Right kidney (tissue), 1 donor: ENCODE measurements around the gene ATRNL1.

ENCODE experiments used
- DNase-seq: peaks from one replicate; pipeline ENCODE4 v3.0.0-alpha.2; 2016

Gene ATRNL1

GRCh38 chr10:115951242-115951641 lies 858.1 kb downstream of the ATRNL1 start:
- no peak for DNase-seq

DNA sequence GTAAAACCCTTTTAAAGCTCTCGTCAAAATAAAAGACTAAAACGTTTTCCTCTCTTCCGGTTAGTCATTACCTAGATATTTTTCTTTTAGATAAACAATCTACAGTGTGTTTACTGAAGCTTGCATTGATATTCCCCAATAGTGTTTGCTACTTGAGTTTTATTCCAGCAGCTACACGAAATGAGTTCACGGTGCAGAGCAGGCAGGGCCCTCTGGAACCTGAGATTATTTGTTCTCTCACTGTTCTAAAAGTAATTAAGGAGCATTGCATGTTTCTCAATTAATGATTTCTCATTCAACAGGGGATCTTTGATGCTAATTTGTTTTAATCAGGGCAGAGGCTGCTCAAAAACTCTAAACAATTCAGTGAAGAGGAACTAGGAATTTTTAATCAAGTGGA lies 860.1 kb downstream of the ATRNL1 start:
- no peak for DNase-seq

GRCh38 chr10:115953968-115954367 lies 860.8 kb downstream of the ATRNL1 start:
- no peak for DNase-seq

DNA sequence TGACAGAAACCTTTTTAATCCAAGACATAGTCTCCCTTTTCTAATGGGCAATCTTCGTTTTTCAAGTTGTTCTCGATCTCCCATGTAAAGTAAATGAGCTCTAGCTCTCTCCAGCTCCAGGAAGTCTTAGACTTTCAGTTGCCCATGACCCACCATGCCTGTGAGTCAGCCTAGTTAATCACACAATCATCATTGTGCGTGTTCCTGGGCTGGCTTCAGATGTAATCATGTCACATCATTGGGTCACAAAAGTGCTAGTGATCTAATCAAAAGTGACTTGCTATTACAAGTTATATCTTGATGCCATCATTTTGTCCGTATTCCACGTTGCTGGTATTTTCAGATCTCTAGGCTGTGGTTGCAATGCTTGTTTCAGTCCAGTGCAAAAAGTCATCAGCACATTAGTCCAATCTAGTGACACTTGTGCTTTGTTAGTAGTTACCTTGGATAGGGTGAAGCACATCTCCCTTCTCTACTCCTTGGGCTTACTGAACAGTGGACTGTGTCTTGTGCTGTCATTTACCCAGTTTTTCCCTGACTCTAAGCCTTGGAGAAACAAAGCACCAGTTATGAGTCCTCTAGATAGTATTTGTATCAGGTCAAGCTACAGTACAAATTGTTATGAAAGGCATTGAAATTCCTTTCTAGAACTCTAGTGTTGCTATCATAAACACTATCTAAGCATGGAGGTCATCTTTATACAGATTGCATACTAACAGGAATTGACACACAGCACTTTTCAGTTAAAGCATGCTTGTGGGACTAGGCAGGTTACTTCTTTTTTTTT lies 863.3 kb downstream of the ATRNL1 start:
- no peak for DNase-seq

DNA sequence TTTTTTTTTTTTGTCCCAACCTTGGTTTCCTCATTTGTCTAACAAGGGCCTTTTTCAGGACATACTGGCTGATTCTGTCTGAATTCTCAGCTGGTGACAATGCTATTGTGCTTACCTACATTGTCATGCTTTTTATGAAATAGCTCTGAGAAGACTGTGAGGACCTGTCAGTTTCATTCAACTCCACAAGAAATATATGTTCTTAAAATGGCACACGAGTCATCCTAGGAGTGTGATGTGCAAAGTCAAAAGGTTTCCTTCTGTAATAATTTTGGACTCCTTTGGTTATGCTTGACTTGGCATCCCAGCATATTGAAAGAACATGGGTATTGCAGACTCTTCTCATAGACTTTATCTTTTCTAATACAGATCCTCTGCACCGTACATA lies 863.8 kb downstream of the ATRNL1 start:
- no peak for DNase-seq

- no peak for DNase-seq
These were observed 864.7 kb downstream of the ATRNL1 start for GRCh38 chr10:115957786-115958442.

GRCh38 chr10:115963848-115964247 lies 870.7 kb downstream of the ATRNL1 start:
- no peak for DNase-seq

DNA sequence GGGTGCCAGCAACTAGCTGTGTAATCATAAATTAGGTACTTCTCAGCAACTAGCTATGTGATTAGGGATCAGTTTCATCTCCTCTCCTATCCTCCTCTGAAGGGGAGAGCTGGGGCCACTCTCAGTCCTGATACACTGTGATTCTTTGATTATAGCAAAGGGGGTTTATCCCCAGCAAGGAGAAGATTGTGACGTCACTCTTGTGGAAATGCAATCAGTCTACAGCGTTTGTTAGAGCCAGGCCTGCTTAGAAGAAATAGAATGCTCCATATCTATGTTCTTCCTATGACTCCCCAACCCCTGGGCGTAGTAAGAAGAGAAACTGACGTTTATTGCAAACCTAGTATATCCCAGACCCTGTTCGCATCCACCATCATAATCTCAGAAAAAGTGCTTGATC lies 871.7 kb downstream of the ATRNL1 start:
- DNase-seq: no peak

- no peak for DNase-seq
These were observed 872.2 kb downstream of the ATRNL1 start for GRCh38 chr10:115965376-115965775.

GRCh38 chr10:115968236-115968635 lies 875.1 kb downstream of the ATRNL1 start:
- no peak for DNase-seq

DNA sequence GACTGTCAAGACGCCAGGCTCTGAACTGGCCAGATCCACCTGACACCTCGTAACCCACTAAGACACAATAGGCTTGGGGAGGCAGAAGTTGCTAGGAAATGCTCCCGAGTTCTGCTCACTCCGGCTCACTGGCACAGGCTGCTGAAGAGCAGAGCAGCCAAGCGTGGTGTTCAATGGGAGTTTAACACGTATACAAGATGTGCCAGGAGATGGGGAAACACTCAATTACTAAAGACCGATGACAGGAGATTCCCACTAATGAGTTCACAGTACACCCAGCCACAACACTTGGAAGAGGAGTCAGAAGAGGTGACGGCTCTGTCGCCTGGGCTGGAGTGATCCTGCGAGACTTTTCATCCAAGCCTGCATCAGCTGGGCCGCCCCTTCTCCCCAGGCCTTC lies 876.4 kb downstream of the ATRNL1 start:
- peak; percentile 42 for DNase-seq

- DNase-seq: no peak
These were observed 878.8 kb downstream of the ATRNL1 start for GRCh38 chr10:115971921-115972320.

GRCh38 chr10:115972426-115972825 lies 879.3 kb downstream of the ATRNL1 start:
- DNase-seq: no peak

DNA sequence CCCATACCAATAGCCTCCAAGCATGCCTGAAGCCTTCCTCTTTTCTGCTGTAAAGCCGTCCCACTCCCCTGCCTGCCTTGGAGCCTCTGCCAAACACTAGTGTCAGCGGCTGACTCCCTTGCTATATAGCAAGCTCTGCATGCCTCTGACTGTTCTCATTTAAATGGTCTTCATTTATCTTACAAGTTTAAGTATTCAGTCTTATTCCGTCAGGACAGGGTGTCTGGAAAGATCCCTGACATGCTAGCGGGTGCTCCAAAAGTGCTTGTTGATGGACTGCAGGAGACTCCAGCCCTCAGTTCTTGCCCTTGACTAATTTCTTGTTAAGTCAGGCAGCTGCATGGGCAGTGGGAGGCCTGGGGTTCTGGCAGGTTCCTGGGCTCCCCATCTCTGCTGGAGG lies 881.2 kb downstream of the ATRNL1 start:
- no peak for DNase-seq

GRCh38 chr10:115974816-115975430 lies 881.8 kb downstream of the ATRNL1 start:
- DNase-seq: no peak

- no peak for DNase-seq
These were observed 882.3 kb downstream of the ATRNL1 start for GRCh38 chr10:115975506-115975905.

GRCh38 chr10:115976342-115976741 lies 883.2 kb downstream of the ATRNL1 start:
- DNase-seq: no peak

DNA sequence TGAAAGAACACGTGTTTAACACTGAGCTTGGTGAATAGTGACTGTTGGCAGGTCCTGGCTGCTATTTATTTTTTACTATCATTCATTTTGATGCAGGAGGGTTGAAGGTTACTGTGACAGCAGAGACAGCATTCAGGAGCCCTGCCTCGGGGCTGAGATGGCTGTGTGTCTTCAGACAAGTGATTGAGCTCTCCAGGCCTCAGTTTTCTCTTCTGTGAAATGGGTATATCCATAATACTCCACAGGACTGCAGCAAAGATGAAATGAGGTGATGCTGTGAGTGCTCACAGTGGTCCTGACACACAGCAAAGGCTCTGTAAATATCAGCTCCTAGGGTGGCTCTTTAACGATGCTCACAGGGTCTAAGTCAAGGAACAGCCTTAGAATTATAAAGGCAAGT lies 884.7 kb downstream of the ATRNL1 start:
- DNase-seq: no peak

- DNase-seq: no peak
These were observed 886.4 kb downstream of the ATRNL1 start for GRCh38 chr10:115979576-115979975.

DNA sequence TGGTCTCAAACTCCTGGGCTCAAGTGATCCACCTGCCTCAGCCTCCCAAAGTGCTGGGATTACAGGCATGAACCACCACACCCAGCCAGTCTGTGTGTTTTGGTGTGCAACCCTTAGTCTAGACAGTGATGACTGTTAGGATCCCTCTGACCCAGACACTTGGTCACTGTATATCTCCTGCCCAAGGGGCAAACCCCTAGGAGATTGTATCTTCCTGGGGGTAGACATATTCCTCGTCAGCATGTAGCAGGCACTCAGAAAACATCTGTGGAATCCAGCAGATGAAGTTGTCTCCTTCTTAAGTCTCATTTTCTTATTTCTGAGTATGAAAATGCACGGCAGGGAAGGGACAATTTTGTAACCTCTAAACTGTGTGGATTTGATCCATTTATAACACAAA lies 887.3 kb downstream of the ATRNL1 start:
- DNase-seq: no peak

- peak; percentile 63 for DNase-seq
These were observed 887.9 kb downstream of the ATRNL1 start for GRCh38 chr10:115981081-115981480.

DNA sequence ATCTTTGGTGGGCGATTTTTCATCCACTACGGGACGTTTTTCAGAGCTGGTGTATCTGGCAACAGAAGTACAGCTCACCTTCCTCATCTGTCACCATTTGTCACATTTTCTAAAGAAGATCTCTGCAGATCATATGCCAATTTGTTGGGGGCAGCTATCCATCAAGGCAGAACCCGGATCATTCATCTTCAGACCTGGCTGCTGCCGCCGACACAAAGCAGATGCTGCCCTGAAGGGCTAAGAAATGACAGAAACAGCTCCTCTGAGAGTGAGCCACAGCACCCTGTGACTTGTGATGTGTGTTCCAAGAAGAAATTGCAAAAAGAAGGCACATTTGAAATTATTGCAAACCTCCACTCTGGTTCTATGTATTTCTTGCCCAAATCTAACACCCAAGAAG lies 888.9 kb downstream of the ATRNL1 start:
- DNase-seq: no peak

GRCh38 chr10:115982526-115982925 lies 889.4 kb downstream of the ATRNL1 start:
- no peak for DNase-seq

- DNase-seq: no peak
These were observed 892.6 kb downstream of the ATRNL1 start for GRCh38 chr10:115985786-115986185.
